GM12864 (cell line): ENCODE measurements around the gene RPL7A.

Experiments
- DNase-seq: peaks from one replicate; pipeline ENCODE4 v3.0.0-alpha.2; 2011; ENCODE audit warnings: low read depth
- H3K4me3 ChIP-seq: 2 replicates; pipeline ENCODE4 v1.5.1; 2011; ENCODE audit warnings: mild to moderate bottlenecking, low read depth, low read length, control low read depth
- CTCF ChIP-seq: IDR thresholded peaks from 2 replicates; pipeline ENCODE4 v1.5.1; 2011; ENCODE audit warnings: low read depth, mild to moderate bottlenecking, moderate library complexity, low read length, control low read depth, inconsistent platforms; ENCODE audit errors: missing control alignments

Gene RPL7A

DNA sequence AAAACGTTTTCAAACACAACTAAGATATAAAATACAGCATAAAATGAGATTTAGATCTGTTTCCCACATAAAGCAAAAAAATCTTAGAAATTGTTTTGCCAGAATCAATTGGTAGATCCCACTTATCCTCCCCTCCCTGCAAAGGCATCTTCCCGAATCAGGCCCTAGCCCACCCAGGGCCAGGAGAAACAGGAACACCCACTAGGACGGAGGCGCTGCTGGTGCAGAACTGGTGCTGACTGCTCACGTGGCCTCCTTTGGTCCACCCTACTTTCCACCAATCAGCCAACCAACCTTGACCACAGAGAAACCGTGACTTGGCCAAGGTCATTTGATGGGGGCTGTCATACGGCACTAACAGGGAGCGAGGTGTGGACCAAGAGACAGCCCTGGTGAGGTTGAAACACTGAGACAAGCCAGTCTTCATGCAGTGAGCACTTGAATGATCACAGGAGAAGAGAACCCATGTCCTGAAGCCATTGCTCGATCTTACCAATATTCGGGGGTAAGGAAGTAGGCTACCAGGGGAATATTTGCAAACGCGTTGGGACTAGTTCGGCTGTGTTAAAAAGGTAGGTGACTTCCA, 13.6 kb downstream of the RPL7A start:
- H3K4me3 ChIP-seq, result no peak overlapping the region
- TF ChIP-seq CTCF, result no peak
- no peak for DNase-seq

- TF ChIP-seq CTCF, result no peak
- no peak for DNase-seq
These were observed 14.5 kb downstream of the RPL7A start for GRCh38 chr9:133362359-133363044.

GRCh38 chr9:133366435-133366834, 18.4 kb downstream of the RPL7A start:
- DNase-seq, result no peak
- no peak overlapping the region for H3K4me3 ChIP-seq
- TF ChIP-seq CTCF, result no peak

More at GRCh38 chr9:133362359-133363044, 14.5 kb downstream of the RPL7A start:
- H3K4me3 ChIP-seq, result no peak overlapping the region

DNA sequence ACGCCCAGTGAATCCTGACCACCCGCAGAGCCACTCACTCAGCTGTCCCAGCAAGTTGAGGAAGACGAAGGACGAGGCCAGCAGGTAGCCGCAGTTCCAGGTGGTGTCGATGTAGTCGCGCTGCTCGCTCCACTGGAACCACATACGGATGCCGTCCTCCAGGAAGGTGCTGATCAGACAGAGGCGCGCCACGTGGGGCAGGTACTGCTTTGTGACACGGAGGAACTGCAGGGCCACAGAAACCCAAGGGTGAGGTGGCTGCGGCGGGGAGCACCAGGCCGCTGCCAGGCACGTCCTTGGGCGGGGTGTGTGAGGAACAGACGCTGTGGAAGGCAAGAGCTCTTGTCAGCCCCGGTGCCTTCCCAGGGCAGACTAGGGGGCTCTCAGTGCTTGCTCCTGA, 19.2 kb downstream of the RPL7A start:
- no peak for DNase-seq
- no peak for TF ChIP-seq CTCF

DNA sequence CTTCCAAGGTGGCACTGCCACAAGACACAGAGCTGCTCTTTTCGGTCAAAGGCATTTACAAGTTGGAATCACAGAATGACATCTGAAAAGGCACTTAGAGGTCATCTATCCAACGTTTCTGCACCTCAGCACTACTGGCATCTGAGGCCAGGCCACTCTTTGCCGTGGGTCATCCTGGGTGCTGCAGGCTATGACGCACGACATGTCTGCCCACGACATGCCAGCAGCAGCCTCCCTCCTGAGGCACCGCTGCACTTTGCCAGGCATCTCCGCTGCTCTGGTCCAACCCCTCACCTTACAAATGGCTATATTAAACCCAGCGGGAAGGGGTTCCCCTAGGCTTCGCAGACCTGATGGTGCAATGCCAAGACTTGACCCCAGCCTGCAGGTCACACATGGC, 19.8 kb downstream of the RPL7A start:
- no peak overlapping the region for H3K4me3 ChIP-seq
- DNase-seq, result no peak
- no peak for TF ChIP-seq CTCF

More for the DNA sequence above, 19.2 kb downstream of the RPL7A start:
- no peak overlapping the region for H3K4me3 ChIP-seq

DNA sequence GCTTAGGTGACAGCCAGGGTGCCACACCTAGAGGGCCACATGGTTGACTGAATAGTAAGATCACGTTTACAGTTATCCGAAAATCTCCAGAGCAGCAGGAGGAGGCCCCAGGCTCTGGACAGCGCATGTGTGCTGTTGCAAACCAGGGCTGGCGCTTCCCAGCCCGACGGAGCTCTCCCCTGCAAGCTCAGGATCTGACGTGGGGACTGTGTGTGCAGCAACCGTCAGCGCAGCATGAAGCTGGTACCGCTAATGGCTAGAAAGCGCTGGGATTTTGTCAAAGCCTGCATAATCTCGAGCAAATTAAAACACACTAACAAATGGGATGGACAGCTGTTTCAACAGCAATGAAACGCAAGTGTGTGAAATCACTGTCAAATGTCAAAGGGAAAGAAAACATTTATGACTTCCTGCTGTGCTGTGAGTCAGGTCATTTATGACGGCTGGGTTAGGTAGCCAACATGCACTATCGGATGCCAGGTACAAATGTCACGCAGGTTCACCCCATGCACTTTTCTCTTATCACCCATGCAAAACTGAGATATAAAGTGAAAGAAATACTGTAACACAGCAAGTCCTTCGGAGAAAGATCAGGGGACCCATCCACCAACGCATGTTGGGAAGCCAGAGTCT, 20.3 kb downstream of the RPL7A start:
- H3K4me3 ChIP-seq, result no peak overlapping the region
- no peak for TF ChIP-seq CTCF
- no peak for DNase-seq
